GM19043 (cell line): Measurements from ENCODE around the gene MAST4.

Experiments used
- ATAC-seq: cut with Tn5 transposase; IDR thresholded peaks from one replicate; pipeline ENCODE4 v1.9.1; 2021; ENCODE audit warnings: low read depth; ENCODE audit not compliant: unreplicated experiment

The MAST4 gene

DNA sequence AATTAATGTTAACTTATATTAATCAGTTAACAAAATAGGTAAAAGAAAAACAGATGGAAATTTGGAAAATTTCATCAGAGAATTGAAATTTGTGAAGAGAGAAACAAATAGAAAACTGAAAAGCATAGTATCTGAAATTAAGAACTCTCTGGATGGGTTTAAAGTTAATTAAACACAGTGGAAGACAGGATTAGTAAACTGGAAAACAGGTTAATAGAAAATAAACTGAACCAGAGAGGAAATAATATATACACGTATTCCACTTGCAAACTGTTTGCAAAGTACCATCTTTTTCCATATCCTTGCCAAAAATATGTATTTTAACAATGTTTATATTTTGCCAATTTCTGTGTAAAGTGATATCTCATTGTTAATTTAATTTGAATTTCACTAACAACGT, 342.9 kb downstream of the MAST4 start:
- no peak for ATAC-seq

GRCh38 chr5:66945389-66946349, 349.5 kb downstream of the MAST4 start:
- peak; percentile 95 for ATAC-seq

DNA sequence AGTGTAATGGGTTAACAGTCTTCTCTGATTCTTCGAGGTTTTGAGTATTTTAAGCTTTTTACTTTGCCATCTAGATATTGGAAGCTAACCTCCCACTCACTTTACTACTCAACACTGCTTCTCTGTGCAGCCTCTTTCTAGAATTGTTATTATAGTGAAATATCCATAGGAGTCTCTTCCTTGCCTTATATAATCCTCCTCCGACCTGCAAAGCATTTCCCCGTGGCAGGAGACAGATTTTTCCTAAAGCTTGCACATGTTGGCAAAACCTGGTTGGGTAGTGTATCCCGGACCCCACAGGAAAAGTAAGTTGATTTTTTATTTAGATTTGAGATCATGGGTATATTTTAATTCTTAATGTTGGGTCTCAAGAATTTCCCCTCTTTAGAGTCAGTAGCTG, 351.3 kb downstream of the MAST4 start:
- ATAC-seq, result no peak

- ATAC-seq, result no peak
Measured at GRCh38 chr5:66949066-66949465, 352.9 kb downstream of the MAST4 start.

DNA sequence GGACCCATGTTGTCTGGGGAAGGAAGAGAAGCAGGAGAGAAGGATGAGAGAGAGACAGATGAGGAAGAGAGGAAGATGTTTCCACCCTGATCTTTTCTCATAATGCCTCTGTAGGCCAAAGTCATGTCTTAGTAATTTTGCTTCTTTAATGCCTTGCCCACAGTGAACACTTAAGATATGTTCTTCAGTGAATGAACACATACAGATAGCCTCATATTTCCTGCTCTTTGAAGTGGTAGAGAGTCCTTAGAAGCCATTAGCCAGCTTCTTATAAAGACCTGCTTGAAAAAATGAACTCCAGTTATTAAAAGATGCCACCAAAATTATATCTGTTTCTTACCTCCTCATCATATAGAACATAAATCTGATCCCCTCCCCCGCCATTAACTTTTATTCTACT, 356.0 kb downstream of the MAST4 start:
- ATAC-seq, result no peak

DNA sequence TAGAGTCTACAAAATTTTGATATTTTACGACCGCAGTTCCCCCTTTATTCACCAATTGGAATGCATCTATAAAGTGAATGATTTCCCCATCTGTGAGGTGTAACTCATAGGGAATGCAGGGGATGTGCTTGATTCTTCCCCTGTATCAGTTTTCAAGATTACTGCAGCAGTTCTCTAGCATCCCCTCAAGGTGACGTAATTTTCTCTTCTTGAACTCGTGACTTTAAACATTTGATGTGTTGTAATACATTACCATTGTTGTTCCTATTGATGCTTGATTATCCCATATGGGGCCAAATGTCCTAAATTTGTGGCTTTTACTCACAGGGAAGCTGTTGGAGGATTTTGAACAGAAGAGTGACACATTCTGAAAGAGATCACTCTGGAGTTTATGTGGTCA, 360.2 kb downstream of the MAST4 start:
- no peak for ATAC-seq

- no peak for ATAC-seq
Measured at GRCh38 chr5:66958201-66958979, 362.2 kb downstream of the MAST4 start.

DNA sequence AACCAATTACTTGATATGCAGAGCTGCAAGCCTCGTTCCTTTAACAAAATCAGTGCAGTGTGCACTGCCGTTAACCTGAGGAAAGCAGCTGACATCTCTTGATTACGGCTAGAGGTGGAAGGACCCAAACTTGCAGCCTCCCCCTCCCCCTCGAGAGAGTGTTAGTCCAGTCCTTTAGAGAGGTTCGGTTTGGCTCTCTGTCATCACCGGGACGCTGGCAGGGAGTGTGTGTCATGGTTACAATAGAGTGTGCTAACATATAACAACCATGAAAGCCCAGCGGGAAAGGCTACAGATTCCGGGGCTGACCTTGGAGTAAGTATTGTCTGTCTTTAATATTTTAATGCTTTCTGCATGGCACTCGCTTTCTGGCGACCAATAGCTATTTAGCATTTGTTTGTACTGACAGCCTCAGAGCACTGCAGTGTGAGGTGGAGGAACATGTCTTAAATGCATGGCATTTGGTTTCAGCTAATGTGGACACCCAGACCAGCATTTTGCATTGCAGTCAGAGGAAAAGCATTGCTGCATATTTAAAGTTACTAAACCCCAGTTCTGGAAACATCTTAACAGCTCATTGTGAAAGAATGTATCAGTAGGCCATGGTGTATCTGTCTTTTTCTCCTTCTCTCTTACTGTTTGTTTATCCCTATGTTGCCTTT, 362.9 kb downstream of the MAST4 start:
- no peak for ATAC-seq

DNA sequence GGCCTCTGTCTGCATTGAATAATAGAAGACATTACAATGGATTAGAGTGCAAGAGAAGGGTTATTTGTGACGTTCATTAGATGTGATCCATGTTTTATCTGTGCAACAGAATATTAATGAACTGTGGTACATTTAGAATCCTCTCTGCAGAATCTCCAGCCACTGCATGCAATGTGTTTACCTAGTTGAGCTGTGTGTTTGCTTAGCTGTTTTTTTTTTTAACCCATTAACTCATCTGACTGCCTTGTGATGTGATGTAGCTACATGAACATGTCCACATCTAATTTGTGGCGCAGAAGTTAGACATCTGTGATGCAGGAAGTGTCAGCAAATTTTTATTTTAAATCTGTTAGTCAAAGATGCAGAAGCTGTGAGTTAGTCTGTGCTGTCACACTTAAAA, 363.5 kb downstream of the MAST4 start:
- no peak for ATAC-seq

GRCh38 chr5:66960369-66961137, 364.4 kb downstream of the MAST4 start:
- no peak for ATAC-seq

DNA sequence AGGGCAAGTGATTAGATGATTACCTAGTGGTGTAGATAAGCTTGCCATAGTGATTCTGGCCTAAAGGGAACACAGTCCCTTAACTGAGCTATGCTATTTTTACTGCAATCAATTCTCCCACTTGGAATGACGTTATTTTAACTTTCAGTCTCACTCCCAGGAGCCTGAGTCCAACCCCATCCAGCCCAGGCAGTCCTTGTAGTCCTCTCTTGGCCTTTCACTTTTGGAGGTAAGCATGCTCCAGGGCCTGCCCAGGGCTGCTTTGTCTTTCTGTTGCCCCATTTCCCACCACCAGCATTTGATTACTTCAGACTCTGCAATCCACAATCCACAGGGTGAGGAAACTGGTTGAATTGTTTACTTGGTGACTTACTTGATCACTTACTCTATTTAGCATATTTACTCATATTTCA, 367.4 kb downstream of the MAST4 start:
- no peak for ATAC-seq

DNA sequence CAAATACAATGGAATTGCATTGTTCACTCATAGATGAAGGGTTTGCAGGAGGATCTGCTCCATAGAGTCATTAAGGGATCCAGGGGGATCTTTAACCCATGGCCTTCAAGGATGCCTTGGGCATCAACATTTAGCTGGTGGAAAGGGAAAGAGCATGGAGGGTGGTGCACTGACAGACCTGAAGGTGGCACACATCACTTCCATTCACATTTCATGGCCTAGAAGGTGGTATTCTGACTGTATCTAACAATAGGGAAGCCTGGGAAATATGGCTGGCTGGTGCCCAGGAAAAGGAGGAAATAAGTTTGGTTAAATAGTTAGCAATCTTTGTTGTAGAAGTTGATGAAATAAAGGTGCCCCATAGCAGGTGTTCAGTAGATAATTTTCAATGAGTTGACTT, 370.2 kb downstream of the MAST4 start:
- no peak for ATAC-seq

DNA sequence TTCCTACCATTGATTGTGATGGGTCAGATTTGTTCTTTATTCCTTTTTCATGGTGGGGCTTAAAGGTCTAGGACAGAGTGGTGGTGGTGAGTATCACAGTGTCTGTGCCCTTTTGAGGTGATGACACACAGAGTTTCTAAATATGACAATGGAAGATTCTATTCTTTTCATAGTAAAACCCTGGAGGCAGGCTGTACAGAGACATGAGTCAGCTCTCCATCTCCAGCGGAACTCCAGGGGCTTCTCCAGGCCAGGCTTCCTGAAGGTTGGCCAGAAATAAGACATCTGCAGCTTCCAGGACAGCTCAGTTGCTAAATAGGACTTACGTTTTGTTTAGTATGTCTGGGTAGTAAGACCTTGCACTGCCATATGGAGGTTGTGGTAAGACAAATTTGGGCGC, 370.9 kb downstream of the MAST4 start:
- ATAC-seq, result no peak

- no peak for ATAC-seq
Measured at GRCh38 chr5:66967826-66968262, 371.7 kb downstream of the MAST4 start.

DNA sequence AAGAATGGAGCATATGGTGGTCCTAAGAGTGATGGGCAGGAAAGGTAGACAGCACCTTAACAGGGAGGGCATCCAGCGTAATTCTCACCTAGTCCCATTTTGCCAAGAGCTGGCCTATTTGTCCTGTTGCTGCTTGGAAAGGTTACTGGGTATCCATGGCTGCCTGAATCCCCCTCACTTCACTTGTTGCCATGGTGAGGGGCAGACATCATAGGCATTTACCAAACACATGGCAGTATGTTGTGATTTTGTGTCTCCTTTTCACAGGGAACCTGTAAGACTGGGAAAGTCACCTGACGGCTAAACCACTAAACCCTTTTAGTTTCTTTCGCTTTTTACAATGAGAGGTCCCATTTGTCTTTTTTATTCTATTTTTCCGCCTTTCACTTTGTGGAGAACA, 373.3 kb downstream of the MAST4 start:
- ATAC-seq, result no peak

DNA sequence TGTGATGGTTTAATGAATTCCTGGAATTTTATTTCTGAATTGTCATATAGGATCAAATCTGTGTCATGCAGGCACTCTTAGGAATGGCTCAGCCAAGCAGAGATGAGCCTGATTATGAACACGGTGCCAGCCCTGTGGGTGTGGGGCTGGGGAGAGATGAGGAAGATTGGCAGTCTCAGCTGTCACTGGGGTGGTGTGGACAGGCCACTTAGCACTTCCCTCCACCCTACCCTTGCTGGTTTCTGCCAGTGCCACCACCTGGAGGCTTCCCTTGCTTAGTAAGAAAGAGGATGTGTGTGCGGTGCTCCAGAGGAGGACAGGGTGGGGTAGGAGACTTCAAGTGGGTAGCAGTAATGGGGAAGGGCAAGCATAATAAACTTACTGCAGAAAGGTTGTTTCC, 373.8 kb downstream of the MAST4 start:
- ATAC-seq, result no peak

GRCh38 chr5:66972004-66972403, 375.8 kb downstream of the MAST4 start:
- no peak for ATAC-seq

- no peak for ATAC-seq
Measured at GRCh38 chr5:66974256-66974655, 378.1 kb downstream of the MAST4 start.

- ATAC-seq, result no peak
Measured at GRCh38 chr5:66976108-66976507, 379.9 kb downstream of the MAST4 start.

- ATAC-seq, result no peak
Measured at GRCh38 chr5:66979738-66980137, 383.5 kb downstream of the MAST4 start.
